Natural killer cell (primary cell): ENCODE measurements around the gene CYP2R1. TPM values are rescaled to one million over a fixed set of nuclear protein-coding genes. Genes with fewer than 3 reads are reported as not detected.

ENCODE experiments used
- ATAC-seq, 3 donors: fragments of 150-1000 bp in 2 of 3; fragments of 200-7000 bp in 1 of 3; cut with Tn5 transposase; 1 replicate in 1 of 3; 2 replicates in 2 of 3; pipeline ENCODE4 v1.10.0; 2021; ENCODE audit warnings: mild to moderate bottlenecking in 2 of 3, moderate library complexity in 2 of 3
- DNase-seq, 2 donors: peaks; one replicate each; pipeline versions ENCODE4 v3.0.0 to v3.0.0-alpha.2; 2013 to 2021; ENCODE audit warnings: mixed read lengths in 1 of 2
- H3K27ac ChIP-seq: one replicate; pipeline ENCODE4 v1.5.1; 2013; ENCODE audit warnings: mild to moderate bottlenecking, low read length
- H3K27me3 ChIP-seq: one replicate; pipeline ENCODE4 v1.6.1; 2013; ENCODE audit warnings: low read length; ENCODE audit not compliant: control insufficient read depth, insufficient read depth
- H3K36me3 ChIP-seq: one replicate; pipeline ENCODE4 v1.6.1; 2013; ENCODE audit warnings: low read length; ENCODE audit not compliant: control insufficient read depth, insufficient read depth
- H3K4me1 ChIP-seq: one replicate; pipeline ENCODE4 v1.6.1; 2013; ENCODE audit warnings: low read length; ENCODE audit not compliant: control insufficient read depth, insufficient read depth
- H3K4me3 ChIP-seq: one replicate; pipeline ENCODE4 v1.5.1; 2013; ENCODE audit warnings: low read length
- H3K9me3 ChIP-seq: one replicate; pipeline ENCODE4 v1.6.1; 2013; ENCODE audit warnings: low read length; ENCODE audit not compliant: control insufficient read depth, insufficient read depth
- H3K27ac Mint-ChIP-seq, 2 donors: one replicate each; pipeline ENCODE4 v1.8.0; 2022; ENCODE audit warnings: mild to moderate bottlenecking in 2 of 2, mixed read lengths in 2 of 2, moderate library complexity in 1 of 2
- H3K27me3 Mint-ChIP-seq, 2 donors: one replicate each; pipeline ENCODE4 v1.8.0; 2022; ENCODE audit warnings: low read depth in 2 of 2, mixed read lengths in 2 of 2
- H3K36me3 Mint-ChIP-seq: one replicate; pipeline ENCODE4 v1.8.0; 2022; ENCODE audit warnings: mixed read lengths
- H3K4me1 Mint-ChIP-seq, 2 donors: one replicate each; pipeline ENCODE4 v1.8.0; 2022; ENCODE audit warnings: mixed read lengths in 2 of 2
- H3K4me3 Mint-ChIP-seq: one replicate; pipeline ENCODE4 v1.8.0; 2022; ENCODE audit warnings: mild to moderate bottlenecking, moderate library complexity, mixed read lengths
- H3K9me3 Mint-ChIP-seq, 2 donors: one replicate each; pipeline ENCODE4 v1.8.0; 2022; ENCODE audit warnings: mixed read lengths in 2 of 2
- CTCF ChIP-seq: fragments of 200-600 bp; IDR thresholded peaks from one replicate; pipeline ENCODE4 v1.8.0; 2022; ENCODE audit warnings: antibody characterized with exemption
- WGBS: methylation state at CpG from one replicate; pipeline ENCODE4 v1.1.7; 2013; ENCODE audit warnings: missing lambda C conversion rate; ENCODE audit not compliant: insufficient coverage; 5-methylcytosine and 5-hydroxymethylcytosine counted together
- intact Hi-C: fragments of 100-400 bp; cut with micrococcal nuclease; formaldehyde crosslinking; loops from one replicate; pipeline ENCODE4 v1.14.2; 2022
- total RNA-seq, 4 donors: library from RNA; stranded (reverse); fragments of 120-200 nt in 1 of 4; gene quantifications; one replicate each; pipeline versions ENCODE4 v1.2.3 to v1.2.4, GENCODE V29; 2013 to 2022

The CYP2R1 gene
- total RNA-seq, 3 donors from 2014 or later (not counting 1 experiment from before 2014, with no cell fraction given), result 14.9 to 20.3 (median 16.2) TPM

- Histone ChIP-seq H3K9me3 (no peaks in the 10 kb centered on the region), H3K4me3 (no peak overlapping the region), H3K4me1 (no peaks in the 10 kb centered on the region), H3K36me3 (no peaks in the 10 kb centered on the region), H3K27me3 (no peaks in the 10 kb centered on the region), H3K27ac (no peak overlapping the region)
- H3K4me1 Mint-ChIP-seq, result no peaks in the 10 kb centered on the region
- no peak for DNase-seq
- no peak for TF ChIP-seq CTCF
- H3K9me3 Mint-ChIP-seq, result no peaks in the 10 kb centered on the region
- H3K27me3 Mint-ChIP-seq, result peaks cover 2 to 34% of the 10 kb centered on the region in 2 donors
- no peak overlapping the region for H3K4me3 Mint-ChIP-seq
- H3K27ac Mint-ChIP-seq, result no peak overlapping the region
- no peak for ATAC-seq
- no peaks in the 10 kb centered on the region for H3K36me3 Mint-ChIP-seq
- intact Hi-C loops, result no loop called here
Measured at GRCh38 chr11:14932447-14932846, 40.4 kb upstream of the CYP2R1 start.

GRCh38 chr11:14930369-14930768 is 38.3 kb upstream of the CYP2R1 start:
- no peaks in the 10 kb centered on the region for H3K27me3 ChIP-seq
- no peak for DNase-seq
- Mint-ChIP-seq H3K36me3 (no peaks in the 10 kb centered on the region), H3K9me3 (no peaks in the 10 kb centered on the region), H3K4me3 (no peak overlapping the region), H3K27ac (no peak overlapping the region), H3K4me1 (no peaks in the 10 kb centered on the region), H3K27me3 (peaks cover 2 to 34% of the 10 kb centered on the region in 2 donors)
- H3K4me3 ChIP-seq, result no peak overlapping the region
- ATAC-seq, result no peak
- intact Hi-C loops, result no loop called here
- no peaks in the 10 kb centered on the region for H3K4me1 ChIP-seq
- no peak overlapping the region for H3K27ac ChIP-seq
- no peaks in the 10 kb centered on the region for H3K36me3 ChIP-seq
- TF ChIP-seq CTCF, result no peak
- WGBS, result 88% methylated on average over 2 of the region's 2 CpGs
- no peaks in the 10 kb centered on the region for H3K9me3 ChIP-seq

GRCh38 chr11:14927146-14927545 is 35.1 kb upstream of the CYP2R1 start:
- H3K4me3 ChIP-seq, result no peak overlapping the region
- DNase-seq (no peak), ATAC-seq (no peak)
- H3K36me3 Mint-ChIP-seq, result no peaks in the 10 kb centered on the region
- no peak overlapping the region for H3K27ac Mint-ChIP-seq
- no peak overlapping the region for H3K27ac ChIP-seq
- H3K9me3 Mint-ChIP-seq, result no peaks in the 10 kb centered on the region
- no peaks in the 10 kb centered on the region for H3K27me3 ChIP-seq
- TF ChIP-seq CTCF, result no peak
- no peaks in the 10 kb centered on the region for H3K36me3 ChIP-seq
- intact Hi-C loops, result no loop called here
- H3K4me1 Mint-ChIP-seq, result no peaks in the 10 kb centered on the region
- H3K27me3 Mint-ChIP-seq, result peaks cover 2 to 27% of the 10 kb centered on the region in 2 donors
- no peak overlapping the region for H3K4me3 Mint-ChIP-seq
- no peaks in the 10 kb centered on the region for H3K9me3 ChIP-seq
- no peaks in the 10 kb centered on the region for H3K4me1 ChIP-seq

- no peaks in the 10 kb centered on the region for H3K4me1 Mint-ChIP-seq
- no peak for TF ChIP-seq CTCF
- H3K27ac Mint-ChIP-seq, result no peak overlapping the region
Measured at GRCh38 chr11:14924318-14924717, 32.3 kb upstream of the CYP2R1 start.

More at GRCh38 chr11:14924318-14924717, 32.3 kb upstream of the CYP2R1 start:
- Mint-ChIP-seq H3K36me3 (no peaks in the 10 kb centered on the region), H3K9me3 (no peaks in the 10 kb centered on the region), H3K4me3 (no peak overlapping the region), H3K27me3 (peaks cover 0 to 14% of the 10 kb centered on the region in 2 donors)
- H3K27ac ChIP-seq, result no peak overlapping the region
- no peaks in the 10 kb centered on the region for H3K36me3 ChIP-seq
- intact Hi-C loops, result no loop called here
- H3K4me1 ChIP-seq, result no peaks in the 10 kb centered on the region
- H3K9me3 ChIP-seq, result no peaks in the 10 kb centered on the region
- no peaks in the 10 kb centered on the region for H3K27me3 ChIP-seq
- WGBS, result 86% methylated on average over 3 of the region's 3 CpGs
- H3K4me3 ChIP-seq, result no peak overlapping the region
- DNase-seq (no peak), ATAC-seq (no peak)
